ENCODE results near the gene ECHS1.
"Not testable (repeated sequence)": the region's sequence is repeated elsewhere in the genome, so short reads cannot be mapped to it uniquely, and the experiment has no call there.

The ECHS1 gene

DNA sequence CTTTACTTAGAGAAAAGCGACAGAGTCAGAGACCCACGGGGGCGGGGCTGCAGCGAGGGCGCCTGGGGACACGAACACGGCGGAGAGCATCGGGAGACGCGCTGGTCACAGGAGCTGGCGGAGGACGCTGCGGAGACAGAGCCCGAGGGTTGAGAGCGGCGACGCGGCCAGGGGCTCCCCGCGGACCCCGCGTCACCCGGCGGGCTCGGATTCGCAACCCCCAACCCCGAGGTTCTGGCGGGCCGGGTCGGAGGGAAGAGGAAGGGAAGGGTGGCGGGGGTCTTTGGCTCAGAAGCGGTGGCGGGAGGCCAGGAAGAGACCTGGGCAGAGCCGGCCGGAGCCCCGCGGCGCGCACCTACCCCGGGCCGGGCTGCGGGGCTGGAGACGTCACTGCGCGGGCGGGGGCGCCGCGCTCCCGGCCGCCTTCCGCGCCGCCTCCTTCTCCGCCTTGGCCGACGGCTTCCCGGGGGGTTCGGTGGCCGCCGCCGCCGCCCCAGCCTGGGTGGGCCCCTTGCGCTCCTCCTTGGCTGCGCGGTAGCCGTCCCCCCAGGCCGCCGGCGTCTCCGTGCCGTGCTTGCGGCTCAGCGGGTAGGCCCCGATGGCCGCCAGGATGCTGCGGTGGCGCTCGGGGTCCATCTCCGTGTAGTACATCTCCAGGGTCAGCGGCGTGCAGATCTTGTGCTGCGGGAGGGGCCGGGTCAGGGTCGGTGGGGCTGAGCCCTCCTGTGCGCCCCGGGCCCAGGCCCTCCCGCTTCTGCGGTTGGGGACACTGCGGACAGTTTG is 47.5 kb downstream of the ECHS1 start:
- TF ChIP-seq EZH2 (IDR thresholded peaks at IDR 0.05; ENCODE audit: borderline replicate concordance, low read length): no peak
- TF ChIP-seq, protein P1, sequence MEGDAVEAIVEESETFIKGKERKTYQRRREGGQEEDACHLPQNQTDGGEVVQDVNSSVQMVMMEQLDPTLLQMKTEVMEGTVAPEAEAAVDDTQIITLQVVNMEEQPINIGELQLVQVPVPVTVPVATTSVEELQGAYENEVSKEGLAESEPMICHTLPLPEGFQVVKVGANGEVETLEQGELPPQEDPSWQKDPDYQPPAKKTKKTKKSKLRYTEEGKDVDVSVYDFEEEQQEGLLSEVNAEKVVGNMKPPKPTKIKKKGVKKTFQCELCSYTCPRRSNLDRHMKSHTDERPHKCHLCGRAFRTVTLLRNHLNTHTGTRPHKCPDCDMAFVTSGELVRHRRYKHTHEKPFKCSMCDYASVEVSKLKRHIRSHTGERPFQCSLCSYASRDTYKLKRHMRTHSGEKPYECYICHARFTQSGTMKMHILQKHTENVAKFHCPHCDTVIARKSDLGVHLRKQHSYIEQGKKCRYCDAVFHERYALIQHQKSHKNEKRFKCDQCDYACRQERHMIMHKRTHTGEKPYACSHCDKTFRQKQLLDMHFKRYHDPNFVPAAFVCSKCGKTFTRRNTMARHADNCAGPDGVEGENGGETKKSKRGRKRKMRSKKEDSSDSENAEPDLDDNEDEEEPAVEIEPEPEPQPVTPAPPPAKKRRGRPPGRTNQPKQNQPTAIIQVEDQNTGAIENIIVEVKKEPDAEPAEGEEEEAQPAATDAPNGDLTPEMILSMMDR (IDR thresholded peaks at IDR 0.05; ENCODE audit: low read length): no peak
- no peaks in the 10 kb centered on the region for H3K79me2 ChIP-seq (ENCODE audit: insufficient read depth, low read length)
- no peaks in the 10 kb centered on the region for H3K9me3 ChIP-seq (ENCODE audit: low read length)
- H3K4me2 ChIP-seq (ENCODE audit: low read length): peak overlapping the region; percentile 57
- H3K27me3 ChIP-seq (ENCODE audit: insufficient read depth, low read length): peaks cover 9% of the 10 kb centered on the region
- H2AFZ ChIP-seq (ENCODE audit: low read length): no peak overlapping the region
- no peak overlapping the region for H3K9ac ChIP-seq (ENCODE audit: low read length)
- no peaks in the 10 kb centered on the region for H4K20me1 ChIP-seq (ENCODE audit: insufficient read depth, low read length)
- no peaks in the 10 kb centered on the region for H3K9me2 ChIP-seq (ENCODE audit: low read depth, low read length)
- H3K4me1 ChIP-seq (ENCODE audit: insufficient read depth, low read length, severe bottlenecking): peaks cover 11% of the 10 kb centered on the region
- H3K27ac ChIP-seq (ENCODE audit: low read depth, low read length, poor library complexity, severe bottlenecking): no peak overlapping the region
- no peaks in the 10 kb centered on the region for H3F3A ChIP-seq (ENCODE audit: insufficient read depth, low read length)
- no peaks in the 10 kb centered on the region for H3K36me3 ChIP-seq (ENCODE audit: insufficient read depth, low read length)
- H3K4me3 ChIP-seq (ENCODE audit: low read depth, low read length, poor library complexity, severe bottlenecking): peak overlapping the region; percentile 47

DNA sequence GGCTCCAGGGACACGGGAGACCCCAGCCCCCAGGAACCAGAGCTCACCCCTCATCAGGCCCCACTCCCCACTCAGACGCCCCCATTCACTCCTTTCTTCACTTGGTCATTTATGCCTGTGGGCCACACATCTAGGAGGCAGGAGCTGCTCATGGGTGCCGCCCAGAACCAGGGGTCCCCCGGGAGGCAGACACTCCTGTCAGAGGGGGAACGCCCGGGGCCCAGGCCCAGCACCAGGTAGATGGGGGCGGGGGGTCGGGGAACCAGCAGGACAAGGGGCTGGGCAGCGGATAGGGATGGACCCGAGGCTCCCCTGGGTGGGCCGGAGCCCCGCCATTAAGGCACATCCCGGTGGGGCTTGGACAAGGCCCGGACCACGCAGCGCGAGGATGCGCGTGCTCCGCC is 48.3 kb downstream of the ECHS1 start:
- H3K27ac ChIP-seq (ENCODE audit: low read depth, low read length, poor library complexity, severe bottlenecking): no peak overlapping the region
- no peaks in the 10 kb centered on the region for H3K9me3 ChIP-seq (ENCODE audit: low read length)
- H3K27me3 ChIP-seq (ENCODE audit: insufficient read depth, low read length): peaks cover 9% of the 10 kb centered on the region
- no peak overlapping the region for H3K9ac ChIP-seq (ENCODE audit: low read length)
- H3F3A ChIP-seq (ENCODE audit: insufficient read depth, low read length): no peaks in the 10 kb centered on the region
- H3K4me2 ChIP-seq (ENCODE audit: low read length): peak overlapping the region; percentile 57; the same call in 1 of the 2 replicates
- H3K4me1 ChIP-seq (ENCODE audit: insufficient read depth, low read length, severe bottlenecking): peaks cover 8% of the 10 kb centered on the region
- peak overlapping the region; percentile 47 for H3K4me3 ChIP-seq (ENCODE audit: low read depth, low read length, poor library complexity, severe bottlenecking)
- TF ChIP-seq EZH2 (IDR thresholded peaks at IDR 0.05; ENCODE audit: borderline replicate concordance, low read length): no peak
- TF ChIP-seq, protein P1 (IDR thresholded peaks at IDR 0.05; ENCODE audit: low read length): no peak
- H3K9me2 ChIP-seq (ENCODE audit: low read depth, low read length): no peaks in the 10 kb centered on the region
- no peaks in the 10 kb centered on the region for H3K36me3 ChIP-seq (ENCODE audit: insufficient read depth, low read length)
- no peaks in the 10 kb centered on the region for H3K79me2 ChIP-seq (ENCODE audit: insufficient read depth, low read length)
- H4K20me1 ChIP-seq (ENCODE audit: insufficient read depth, low read length): no peaks in the 10 kb centered on the region
- H2AFZ ChIP-seq (ENCODE audit: low read length): no peak overlapping the region

DNA sequence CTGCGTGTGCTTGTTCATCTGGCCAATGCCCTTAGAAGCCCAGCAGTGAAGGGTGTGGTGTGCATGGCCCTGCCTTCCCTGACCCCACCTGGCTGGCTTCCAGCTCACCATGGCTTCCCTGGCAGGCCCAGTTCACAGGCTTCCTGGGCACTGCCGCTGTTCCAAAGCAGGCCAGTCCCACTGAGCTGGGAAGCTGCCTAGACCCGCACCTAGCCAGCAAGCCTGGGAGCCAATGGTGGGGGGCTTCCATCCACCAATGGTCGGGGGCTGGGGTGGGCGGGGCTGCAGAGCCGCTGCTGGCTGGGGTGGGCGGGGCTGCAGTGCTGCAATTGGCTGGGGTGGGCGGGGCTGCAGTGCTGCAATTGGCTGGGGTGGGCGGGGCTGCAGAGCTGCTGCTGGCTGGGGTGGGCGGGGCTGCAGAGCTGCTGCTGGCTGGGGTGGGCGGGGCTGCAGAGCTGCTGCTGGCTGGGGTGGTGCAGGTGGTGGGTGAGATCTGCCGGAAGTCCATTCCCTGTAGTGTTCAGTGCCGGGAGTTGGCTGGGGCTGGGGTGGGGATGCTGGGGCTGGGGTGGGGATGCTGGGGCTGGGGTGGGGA is 48.9 kb downstream of the ECHS1 start:
- Histone ChIP-seq H4K20me1 (ENCODE audit: insufficient read depth, low read length) (no peaks in the 10 kb centered on the region), H3K79me2 (ENCODE audit: insufficient read depth, low read length) (no peaks in the 10 kb centered on the region), H3K27ac (ENCODE audit: low read depth, low read length, poor library complexity, severe bottlenecking) (no peak overlapping the region), H3F3A (ENCODE audit: insufficient read depth, low read length) (no peaks in the 10 kb centered on the region), H2AFZ (ENCODE audit: low read length) (no peak overlapping the region), H3K4me2 (ENCODE audit: low read length) (no peak overlapping the region), H3K9me2 (ENCODE audit: low read depth, low read length) (no peaks in the 10 kb centered on the region), H3K9ac (ENCODE audit: low read length) (no peak overlapping the region), H3K36me3 (ENCODE audit: insufficient read depth, low read length) (no peaks in the 10 kb centered on the region), H3K27me3 (ENCODE audit: insufficient read depth, low read length) (peaks cover 9% of the 10 kb centered on the region), H3K9me3 (ENCODE audit: low read length) (no peaks in the 10 kb centered on the region), H3K4me1 (ENCODE audit: insufficient read depth, low read length, severe bottlenecking) (peaks cover 7% of the 10 kb centered on the region), H3K4me3 (ENCODE audit: low read depth, low read length, poor library complexity, severe bottlenecking) (no peak overlapping the region)
- TF ChIP-seq, protein P1 (IDR thresholded peaks at IDR 0.05; ENCODE audit: low read length): no peak
- no peak for TF ChIP-seq EZH2 (IDR thresholded peaks at IDR 0.05; ENCODE audit: borderline replicate concordance, low read length)

DNA sequence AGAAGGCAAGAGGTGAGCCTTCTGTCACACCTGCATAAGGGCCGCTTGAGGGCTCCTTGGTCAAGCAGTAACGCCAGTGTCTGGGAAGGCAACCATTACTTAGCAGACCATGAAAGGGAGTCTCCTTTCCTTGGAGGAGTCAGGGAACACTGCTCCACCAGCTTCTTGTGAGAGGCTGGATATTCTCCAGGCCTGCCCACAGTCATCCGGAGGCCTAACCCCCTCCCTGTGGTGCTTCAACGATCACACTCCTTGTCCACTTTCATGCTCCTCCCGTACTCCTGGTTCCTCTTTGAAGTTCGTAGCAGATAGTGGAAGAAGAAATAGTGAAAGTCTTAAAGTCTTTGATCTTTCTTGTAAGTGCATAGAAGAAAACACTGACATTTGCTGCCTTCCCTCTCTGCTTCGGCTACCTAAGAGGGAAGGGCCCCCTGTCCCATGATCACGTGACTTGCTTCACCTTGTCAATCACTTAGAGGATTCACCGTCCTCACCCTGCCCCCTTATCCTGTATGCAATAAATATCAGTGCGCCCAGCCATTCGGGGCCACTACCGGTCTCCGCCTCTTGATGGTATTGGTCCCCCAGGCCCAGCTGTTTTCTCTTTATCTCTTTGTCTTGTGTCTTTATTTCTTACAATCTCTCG is 51.0 kb downstream of the ECHS1 start:
- H3K79me2 ChIP-seq (ENCODE audit: insufficient read depth, low read length); H3K4me3 ChIP-seq (ENCODE audit: low read depth, low read length, poor library complexity, severe bottlenecking); H3F3A ChIP-seq (ENCODE audit: insufficient read depth, low read length); H3K4me2 ChIP-seq (ENCODE audit: low read length); H3K9ac ChIP-seq (ENCODE audit: low read length); H2AFZ ChIP-seq (ENCODE audit: low read length); H3K9me3 ChIP-seq (ENCODE audit: low read length); H3K36me3 ChIP-seq (ENCODE audit: insufficient read depth, low read length); H3K9me2 ChIP-seq (ENCODE audit: low read depth, low read length); H4K20me1 ChIP-seq (ENCODE audit: insufficient read depth, low read length); H3K27me3 ChIP-seq (ENCODE audit: insufficient read depth, low read length); H3K27ac ChIP-seq (ENCODE audit: low read depth, low read length, poor library complexity, severe bottlenecking): not testable (repeated sequence)
- H3K4me1 ChIP-seq (ENCODE audit: insufficient read depth, low read length, severe bottlenecking): peaks cover 17% of the 10 kb centered on the region

DNA sequence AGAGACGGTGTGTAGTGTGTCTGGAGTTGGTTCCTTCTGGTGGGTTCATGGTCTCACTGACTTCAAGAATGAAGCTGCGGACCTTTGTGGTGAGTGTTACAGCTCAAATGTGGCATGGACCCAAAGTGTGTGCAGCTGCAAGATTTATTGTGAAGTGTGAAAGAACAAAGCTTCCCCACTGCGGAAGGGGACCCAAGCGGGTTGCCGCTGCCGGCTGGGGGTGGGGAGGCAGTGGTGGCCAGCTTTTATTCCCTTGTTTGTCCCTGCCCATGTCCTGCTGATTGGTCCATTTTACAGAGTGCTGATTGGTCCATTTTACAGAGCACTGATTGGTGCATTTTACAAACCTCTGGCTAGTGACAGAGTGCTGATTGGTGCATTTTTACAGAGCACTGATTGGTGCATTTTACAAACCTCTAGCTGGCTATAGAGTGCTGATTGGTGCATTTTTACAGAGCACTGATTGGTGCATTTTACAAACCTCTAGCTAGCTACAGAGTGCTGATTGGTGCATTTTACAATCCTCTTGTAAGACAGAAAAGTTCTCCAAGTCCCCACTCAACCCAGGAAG is 52.2 kb downstream of the ECHS1 start:
- H3K27me3 ChIP-seq (ENCODE audit: insufficient read depth, low read length): not testable (repeated sequence)

More for the DNA sequence above, 52.2 kb downstream of the ECHS1 start:
- H3K9ac ChIP-seq (ENCODE audit: low read length); H3K9me2 ChIP-seq (ENCODE audit: low read depth, low read length); H3K9me3 ChIP-seq (ENCODE audit: low read length); H3K36me3 ChIP-seq (ENCODE audit: insufficient read depth, low read length); H3K79me2 ChIP-seq (ENCODE audit: insufficient read depth, low read length); H3K4me2 ChIP-seq (ENCODE audit: low read length); H2AFZ ChIP-seq (ENCODE audit: low read length); H3F3A ChIP-seq (ENCODE audit: insufficient read depth, low read length); H3K27ac ChIP-seq (ENCODE audit: low read depth, low read length, poor library complexity, severe bottlenecking); H4K20me1 ChIP-seq (ENCODE audit: insufficient read depth, low read length); H3K4me3 ChIP-seq (ENCODE audit: low read depth, low read length, poor library complexity, severe bottlenecking): not testable (repeated sequence)
- peaks cover 17% of the 10 kb centered on the region for H3K4me1 ChIP-seq (ENCODE audit: insufficient read depth, low read length, severe bottlenecking)
